HG03457 (cell line): Measurements from ENCODE around the gene GATA5.

Source experiments
- ATAC-seq: cut with Tn5 transposase; IDR thresholded peaks from one replicate; pipeline ENCODE4 v1.9.1; 2021; ENCODE audit warnings: moderate number of reproducible peaks; ENCODE audit not compliant: unreplicated experiment

Gene GATA5

DNA sequence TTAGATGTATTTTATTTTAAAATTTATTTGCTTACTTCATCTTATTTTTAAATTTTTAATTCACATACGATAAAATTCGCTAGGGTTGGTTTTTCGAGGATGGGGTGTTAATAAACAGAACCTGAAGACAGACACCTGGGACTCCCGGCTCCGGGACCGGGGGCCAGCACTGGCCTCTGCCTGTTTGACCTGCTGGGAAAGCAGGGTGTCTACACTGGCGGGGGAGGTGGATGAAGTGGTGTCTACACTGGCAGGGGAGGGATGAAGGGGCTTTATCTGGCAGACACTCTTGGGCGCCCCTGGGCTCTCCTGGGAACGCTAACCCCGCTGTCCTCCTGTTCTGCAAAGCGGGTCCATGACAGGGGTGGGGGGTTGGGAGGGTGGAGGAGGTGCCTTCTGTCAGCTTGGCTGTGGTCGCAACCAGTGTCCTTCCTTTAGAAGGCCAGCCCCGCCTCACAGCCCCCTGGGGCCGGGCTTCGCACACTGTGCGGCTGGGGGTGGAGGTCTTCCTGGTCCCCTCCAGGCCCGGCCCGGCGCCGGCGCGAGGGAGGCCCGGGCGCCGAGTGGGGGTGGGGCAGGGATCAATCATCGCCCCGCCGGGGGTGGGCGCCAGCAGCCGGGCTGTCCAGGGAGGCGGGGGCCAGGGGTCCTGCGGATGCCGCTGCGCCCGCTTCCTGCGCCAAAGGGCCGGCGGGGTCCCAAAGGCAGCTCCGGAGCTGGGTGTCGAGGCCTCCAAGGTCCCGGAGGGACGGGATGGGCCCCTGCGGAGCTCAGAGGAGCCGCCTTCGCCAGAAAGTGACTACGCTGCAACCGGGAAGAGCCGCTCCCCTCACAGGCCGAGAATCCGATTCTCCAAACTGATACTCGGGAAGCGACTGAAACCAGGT lies 1.8 kb downstream of the GATA5 start:
- ATAC-seq, result no peak

DNA sequence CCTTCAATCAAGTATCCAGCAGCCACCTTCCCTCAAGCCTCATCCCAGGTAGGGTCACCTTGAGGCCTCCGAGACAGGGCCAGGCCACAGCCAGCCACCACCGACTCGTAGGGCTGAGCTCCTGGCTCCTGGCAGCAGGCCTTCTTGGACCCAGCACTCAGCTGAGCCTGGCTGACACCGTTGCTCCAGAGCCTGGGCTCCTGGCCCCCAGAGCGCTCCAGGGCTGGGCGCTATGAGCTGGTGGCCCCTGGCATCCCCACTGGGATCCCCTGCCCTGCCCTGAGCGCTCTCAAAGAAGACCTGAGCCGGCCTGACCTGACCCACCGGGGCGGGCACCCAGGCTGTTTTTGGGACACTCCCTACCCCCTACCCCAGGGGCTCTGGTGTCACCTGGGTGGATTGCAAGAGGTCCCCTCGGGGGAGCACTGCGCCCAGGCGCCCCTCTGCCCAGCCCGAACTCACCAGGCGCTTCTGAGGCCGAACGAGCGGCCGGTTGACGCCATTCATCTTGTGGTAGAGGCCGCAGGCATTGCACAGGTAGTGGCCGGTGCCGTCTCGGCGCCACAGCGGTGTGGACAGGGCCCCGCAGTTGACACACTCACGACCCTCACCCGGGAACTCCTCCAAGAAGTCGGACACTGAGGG lies 2.7 kb downstream of the GATA5 start:
- no peak for ATAC-seq

DNA sequence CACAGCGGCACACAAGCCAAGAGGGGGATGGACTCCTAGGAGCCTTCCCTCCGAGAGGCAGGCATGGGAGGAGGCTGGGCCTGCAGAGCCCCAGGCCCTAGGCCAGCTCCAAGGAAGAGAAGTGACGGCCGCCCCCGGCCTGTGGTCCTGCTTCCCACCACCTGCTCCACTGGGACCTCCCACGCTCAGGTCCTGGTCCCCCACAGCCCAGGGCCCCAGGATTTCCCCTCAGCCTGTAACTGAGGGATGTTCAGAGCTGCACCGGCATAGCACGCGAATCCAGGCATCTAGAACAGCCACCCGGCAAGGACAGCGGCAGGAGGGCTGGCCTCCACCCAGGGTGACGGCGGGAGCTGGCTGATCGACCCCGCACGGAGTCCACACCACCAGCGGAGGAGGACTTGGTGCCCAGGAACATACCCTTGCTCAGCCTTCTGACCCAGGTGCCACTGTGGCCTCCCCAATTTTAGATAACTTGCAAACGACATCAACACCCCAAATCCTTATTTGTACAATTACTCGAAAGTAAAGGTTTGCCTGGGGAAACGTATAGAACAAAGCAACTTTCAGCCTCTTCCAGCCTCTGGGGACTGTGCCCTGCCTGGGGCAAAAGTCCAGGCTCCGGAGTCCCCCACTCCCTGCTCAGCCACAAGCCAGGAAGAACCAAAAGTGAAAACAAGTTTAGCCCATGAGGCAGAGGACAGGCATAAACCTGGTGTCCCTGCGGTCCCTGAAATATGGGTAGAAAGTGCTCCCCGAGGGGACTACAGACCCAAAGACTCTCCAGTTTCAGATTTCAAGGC lies 3.5 kb downstream of the GATA5 start:
- ATAC-seq, result no peak

DNA sequence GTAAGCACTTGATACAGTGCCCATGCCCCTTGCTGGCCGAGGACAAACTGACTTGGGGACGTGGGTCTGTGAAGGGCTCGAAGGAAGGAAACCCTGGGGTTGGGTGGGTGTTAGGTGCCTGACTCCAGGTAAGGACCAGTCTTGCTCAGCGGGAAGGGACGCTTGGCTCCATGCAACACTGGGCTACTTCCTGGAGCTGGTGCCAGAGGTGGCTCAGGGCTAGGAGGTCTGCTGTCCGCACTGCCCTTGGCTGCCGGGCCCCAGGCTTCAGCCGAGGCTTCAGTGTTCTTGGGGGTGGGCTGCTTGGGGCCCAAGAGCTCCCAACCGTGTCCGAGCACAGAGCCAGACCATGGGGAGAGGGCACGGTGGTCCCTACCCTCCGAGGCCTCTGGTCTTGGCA lies 5.3 kb downstream of the GATA5 start:
- no peak for ATAC-seq

DNA sequence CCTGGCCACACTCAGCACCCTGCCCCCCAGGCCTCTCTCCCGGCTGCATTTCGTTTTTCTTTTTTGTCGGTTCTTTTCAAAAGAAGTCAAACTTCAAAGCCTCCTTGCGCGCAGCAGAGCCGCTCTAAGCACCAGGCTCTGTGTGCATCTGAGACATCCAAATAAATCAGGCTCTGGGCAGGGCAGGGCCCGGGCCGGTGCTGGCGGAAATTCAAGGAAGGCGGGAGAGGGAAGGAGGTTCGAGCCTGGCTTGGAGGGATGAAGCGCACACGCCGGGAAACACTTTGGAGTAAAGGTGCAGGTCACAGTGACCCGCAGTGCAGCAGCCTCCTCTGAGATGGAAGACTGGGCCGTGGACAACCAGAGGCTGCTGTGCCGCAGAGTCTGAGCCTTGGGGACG lies 5.8 kb downstream of the GATA5 start:
- ATAC-seq, result no peak

DNA sequence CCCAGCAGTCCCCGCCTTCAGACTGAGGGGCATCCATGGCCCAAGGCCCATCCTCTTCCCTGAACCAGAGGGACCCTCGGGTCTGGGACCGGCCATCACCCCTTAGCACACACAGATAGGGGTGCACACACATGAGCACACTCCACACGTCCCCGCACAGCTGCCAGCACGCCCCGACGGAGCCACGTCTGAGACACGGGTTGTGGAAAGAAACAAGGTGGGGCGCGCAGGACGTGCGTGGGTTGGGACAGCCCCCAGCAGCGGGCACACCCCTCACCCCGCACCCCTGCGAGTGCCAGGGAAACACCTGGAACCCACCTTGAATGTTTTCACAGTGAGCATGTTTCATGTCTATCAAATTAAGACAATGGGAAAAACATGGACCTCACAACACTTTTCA lies 6.4 kb downstream of the GATA5 start:
- no peak for ATAC-seq

DNA sequence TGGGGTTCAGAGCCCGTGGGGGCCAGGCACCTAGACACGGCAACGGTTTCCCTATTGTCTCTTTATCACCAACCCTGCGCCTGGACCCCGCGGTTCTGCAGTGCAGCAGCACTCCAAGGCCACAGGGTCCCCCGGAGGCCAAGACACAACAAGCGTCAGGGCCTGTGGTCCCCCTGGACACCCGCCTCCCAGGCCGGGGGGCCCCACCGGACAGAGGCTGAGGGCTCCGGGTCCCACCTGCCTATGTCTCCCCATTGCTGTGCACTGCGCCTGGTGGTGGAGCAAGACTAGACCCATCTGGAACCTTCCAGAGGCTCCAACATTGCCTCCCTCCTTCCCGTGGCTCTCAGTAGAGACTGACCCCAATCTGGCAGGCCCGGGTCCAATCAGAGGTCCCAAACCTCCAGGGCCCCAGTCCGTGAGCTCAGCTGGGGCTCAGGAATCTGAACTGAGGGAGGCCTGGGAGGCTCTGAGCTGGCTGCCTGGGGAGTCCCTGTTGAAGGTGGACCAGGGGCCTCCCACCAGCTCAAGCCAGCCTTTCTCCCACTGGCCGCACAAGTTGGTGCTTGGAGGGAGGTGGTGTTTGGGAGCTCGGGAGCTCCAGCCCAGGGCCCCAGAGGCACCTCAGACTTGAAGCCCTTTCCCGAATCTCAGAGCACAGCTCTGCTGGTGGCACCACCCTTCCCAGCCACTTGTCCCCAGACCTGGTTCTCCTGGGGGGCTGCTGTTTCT lies 8.8 kb downstream of the GATA5 start:
- ATAC-seq, result no peak

DNA sequence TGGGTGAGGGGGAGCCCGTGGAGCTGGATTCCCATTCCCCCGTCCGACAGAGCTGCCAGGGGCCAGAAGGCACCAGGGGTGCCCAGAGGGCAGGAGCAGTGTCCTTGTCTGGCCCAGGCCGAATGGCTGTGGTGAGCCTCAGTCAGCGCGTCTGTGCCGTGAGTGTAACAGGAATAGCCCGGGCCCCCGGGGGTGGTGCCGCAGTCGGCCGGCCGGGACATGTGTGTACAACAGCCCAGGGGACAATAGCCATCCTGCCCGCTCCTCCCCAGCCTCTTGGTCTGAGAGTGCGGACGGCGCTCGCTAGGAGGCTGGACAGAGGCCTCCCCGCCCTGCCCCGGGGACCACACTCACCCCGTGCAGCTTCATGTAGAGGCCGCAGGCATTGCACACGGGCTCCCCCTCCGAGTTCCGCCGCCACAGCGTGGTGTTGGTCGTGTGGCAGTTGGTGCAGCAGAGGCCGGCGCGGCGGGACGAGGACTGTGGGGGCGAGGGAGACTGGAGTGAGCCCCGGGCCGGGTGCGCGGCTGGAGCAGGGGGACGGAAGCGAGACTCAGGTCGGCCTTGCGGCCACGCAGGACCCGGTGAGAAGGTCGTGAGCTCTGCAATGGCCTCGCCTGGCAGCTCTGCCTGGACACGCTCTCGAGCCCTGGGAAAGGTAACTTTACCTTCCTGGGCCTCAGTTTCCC lies 9.6 kb downstream of the GATA5 start:
- no peak for ATAC-seq

DNA sequence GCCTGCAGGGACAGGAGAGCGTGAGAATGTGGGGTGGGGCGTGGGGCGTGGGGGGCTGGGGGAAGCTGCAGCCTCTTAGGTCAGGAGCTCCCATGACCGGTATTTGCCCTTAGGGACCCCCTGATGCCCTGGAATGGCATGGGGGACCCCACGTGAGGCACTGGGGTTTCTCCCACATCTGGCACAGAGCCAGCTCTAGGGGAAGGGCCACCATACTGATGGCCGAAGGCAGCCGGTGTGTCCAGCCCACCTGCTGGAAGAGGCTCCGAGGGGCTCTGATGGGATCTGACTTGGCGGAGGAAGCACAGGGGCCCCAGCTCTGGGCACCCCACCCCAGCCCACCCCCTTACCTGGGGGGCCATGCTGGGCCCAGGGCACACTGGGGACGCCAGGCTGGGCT lies 10.8 kb downstream of the GATA5 start:
- no peak for ATAC-seq

DNA sequence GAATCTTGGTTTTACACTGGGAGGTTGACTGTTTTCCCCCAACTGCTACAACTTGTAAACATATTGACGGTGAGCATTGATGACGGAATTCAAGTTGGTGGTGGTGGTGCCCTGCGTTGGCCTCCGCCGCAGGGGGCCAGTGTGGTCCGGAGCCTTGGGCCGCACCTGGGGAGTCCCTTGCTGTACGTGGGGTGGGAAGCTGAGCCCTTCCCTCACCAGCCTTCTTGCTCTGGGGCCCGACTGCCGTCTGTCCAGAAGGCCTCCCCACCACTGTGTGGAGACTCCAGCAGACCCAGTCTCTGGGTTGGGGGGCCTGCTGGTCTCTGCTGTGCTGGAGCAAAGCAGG lies 11.4 kb downstream of the GATA5 start:
- no peak for ATAC-seq

DNA sequence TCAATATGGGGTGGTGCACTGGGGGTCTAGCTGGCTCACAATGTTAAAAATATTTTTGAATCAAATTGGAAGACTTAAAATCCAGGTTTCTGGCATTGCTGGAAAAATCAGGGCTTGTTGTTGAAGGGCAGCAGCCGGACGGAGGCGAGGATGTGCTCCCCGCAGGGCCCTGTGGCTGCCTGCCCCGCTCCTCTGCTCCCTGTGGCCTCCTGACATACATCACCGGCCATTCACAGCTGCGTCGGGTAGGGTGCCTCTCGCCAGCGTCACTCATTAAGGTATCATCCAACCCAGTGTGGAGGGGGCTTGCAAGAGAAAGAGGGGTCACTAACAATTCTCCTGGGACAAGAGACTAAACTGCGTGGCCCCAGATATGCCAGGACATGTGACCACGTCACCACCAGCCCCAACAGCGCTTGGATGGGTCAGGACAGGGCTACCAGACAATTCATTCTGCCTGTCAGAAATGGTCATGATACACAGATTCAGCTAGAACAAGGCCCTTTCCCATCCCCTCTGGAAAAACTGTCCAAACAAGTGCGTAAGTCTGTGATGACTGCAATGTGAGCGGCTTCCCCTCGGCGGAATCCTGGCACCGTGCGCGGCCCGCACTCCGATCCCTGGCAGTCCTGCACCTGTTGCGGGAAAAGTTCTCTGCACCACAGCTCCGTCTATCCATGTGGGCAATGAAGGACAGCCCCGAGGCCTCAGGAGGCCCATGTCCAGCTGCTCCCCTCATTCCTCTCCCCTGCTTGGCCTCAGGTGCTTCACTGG lies 12.0 kb downstream of the GATA5 start:
- ATAC-seq, result no peak

DNA sequence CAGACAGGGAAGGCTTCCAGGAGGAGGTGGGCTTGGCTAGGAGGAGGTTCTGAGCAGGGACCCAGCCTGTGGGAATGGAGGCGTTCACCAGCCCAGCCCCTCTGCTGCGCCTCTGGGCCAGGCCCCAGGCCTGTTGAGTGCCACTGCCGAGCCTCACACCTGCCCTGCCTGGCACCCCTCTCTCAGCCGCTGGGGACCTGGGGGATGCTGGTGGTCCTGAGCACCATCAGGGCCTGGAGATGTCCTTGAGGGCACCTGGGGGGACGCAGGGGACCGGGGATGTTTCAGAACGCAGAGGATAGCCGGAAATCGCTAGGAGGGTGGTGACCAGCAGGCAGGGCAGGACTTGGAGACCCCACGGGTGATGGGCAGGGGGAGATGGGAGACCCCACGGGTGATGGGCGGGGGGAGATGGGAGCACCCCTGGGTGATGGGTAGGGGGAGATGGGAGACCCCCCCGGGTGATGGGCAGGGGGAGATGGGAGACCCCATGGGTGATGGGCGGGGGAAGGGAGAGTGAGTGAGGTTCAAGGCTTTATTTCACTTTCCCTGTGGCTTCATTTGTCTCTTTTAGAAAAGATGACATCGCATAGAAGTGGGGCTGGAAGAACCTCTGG lies 12.7 kb downstream of the GATA5 start:
- ATAC-seq, result no peak

DNA sequence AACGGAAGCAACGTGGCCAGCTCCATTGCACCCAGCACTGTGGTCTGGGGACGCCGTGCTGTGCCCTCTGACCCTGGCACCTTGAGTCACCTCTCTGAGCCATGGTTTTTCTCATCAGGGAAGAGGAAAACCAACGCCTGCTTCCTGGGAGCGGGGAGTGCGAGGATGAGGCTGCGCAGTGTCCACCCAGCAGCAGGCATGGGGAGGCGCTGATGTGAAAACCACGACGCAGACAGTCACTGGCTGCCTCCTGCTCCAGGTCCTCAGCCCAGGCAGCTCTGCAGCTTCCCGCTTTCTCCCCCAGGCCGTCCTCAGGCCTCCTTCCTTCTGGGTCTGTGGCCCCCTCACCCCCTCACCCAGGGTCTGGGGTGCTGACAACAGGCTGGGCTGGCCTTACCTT lies 14.0 kb downstream of the GATA5 start:
- no peak for ATAC-seq

DNA sequence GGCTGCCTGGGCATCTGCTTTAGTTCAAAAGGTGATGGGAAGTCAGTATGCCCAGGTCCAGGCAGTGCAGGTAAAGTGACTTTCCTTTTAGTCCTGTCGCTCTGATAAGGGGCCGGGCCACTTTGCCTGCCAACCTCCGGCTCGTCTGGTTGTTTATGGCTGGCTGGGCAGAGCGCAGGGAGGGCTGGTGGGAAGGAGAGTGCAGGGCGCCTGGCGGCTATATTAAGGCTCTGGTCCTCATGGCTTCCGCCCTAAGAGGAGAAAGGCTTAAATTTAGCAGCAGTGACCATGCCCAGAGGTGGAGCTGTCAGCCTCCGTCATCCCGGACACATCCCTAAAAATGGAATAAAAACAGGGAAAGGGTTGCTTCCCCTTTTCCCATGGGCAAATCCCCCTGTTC lies 14.6 kb downstream of the GATA5 start:
- ATAC-seq, result no peak

DNA sequence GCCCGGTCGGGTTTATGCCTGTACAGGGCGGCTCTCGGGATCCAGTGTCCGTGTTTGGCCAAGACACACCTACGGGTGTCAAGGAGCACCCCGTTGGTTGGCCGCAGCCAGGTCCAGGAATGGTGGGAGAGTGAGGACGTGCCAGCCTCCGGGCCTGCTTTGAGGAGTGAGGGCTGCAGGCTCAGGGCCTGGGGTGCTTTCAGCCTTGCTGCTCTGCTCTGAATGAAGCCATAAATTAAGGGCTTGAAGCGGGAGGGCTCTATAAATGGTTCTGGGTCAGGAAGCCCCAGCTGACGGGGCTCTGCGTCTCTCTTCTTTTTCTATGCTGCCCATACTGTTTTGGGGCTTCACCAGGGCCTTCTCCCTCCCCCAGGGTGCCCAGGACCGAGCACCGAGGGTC lies 15.1 kb downstream of the GATA5 start:
- no peak for ATAC-seq

DNA sequence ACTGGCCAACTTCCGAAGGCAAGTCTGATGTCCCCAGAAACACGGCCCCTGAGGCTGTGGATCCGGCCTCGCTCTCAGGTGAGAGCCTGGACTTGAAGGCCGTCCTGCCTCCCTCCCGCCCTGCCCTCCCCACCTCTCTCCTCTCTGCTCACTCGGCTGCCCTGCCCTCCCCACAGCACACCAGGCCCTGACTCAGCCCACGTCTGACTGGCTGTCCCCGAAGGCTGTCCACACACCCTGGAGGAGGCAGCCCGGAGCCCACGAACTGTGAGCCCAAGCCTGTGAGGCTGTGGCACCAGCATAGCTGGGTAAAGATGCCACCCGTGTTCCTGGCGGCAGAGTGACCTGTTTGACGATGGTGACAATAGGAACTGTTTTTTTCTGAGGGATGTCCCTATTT lies 16.3 kb downstream of the GATA5 start:
- ATAC-seq, result no peak

DNA sequence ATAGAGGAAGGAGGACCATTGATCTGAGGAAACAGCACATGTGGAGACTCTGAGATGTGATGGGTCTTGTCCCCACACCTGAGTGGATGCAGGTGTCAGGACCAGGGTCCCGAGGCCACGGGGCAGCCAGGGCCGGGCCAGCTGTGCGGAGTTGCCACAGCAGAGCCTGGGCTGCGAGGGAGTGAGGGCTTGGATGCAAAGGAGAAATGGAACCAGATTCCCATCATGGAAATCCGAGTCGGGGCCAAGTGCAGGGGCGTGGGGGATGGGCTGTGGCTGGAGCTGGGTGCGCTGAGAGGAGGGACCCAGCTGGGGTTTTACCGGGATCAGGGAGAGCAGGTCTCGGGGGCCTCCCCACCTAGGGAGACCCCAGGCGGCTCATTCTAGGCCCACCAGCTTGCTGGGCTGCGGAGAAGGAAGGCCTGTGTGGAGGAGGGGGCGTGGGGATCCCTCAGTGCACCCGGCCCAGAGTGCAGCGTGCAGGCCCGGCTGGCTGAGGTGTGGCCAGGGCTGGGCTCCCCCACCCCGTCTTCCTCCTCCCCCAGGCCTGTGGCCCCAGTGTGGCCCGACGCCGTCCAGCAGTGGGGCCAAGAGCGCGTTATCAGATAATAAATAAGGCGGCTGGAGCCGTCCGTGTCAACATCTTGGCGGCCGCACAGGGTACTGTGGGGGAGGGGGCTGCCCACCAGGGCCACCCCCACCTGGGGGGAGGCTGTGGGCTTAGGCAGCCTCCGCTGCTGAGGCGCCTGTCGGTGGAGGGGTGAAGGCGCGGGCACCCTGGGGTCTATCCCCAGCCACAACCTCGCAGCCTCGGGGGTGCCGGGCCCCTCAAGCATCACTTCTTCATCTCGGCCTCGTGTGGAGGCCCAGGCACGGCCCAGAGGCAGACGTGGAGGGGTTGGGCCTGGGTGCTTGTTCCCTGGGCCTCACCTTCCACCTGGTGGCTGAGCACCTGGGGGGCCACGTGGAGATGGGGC lies 17.2 kb downstream of the GATA5 start:
- ATAC-seq, result no peak

DNA sequence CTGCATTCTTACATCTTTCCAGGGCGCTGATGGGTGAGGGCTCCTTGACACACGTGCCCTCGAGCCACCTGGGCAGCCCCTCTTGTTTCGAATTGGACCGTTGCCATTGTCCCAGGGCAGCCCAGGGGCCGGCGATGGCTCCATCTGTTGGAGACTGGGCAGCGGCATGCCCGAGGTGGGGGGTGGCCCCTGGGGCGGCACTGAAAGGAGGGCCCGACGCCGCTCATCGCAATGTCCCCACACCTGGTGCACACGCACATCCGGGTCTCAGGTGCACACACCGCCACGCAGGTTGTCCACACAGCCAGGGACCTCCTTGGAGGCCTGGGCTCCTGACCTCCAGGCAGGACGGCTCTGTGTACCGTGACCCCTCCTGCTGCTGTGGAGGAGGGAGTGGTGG lies 18.0 kb downstream of the GATA5 start:
- ATAC-seq, result no peak
